T-cell (primary cell): Measurements from ENCODE around the gene PRR5L. TPM values are rescaled to one million over a fixed set of nuclear protein-coding genes. Genes with fewer than 3 reads are reported as not detected.

Experiments
- ATAC-seq, 4 experiments: fragments of 200-7000 bp in 3 of 4; fragments of 150-1000 bp in 1 of 4; cut with Tn5 transposase; replicated peaks in 1 of 4; 1 replicate in 3 of 4; 2 replicates in 1 of 4; pipeline ENCODE4 v1.10.0; 2021; ENCODE audit warnings: moderate library complexity in 3 of 4, mild to moderate bottlenecking in 2 of 4, moderate number of reproducible peaks in 1 of 4
- CTCF ChIA-PET, 2 donors: fragments of 300-600 bp; sonication (Branson Sonifier 250); formaldehyde crosslinking; loops; one replicate each; lab custom pipeline; 2022; ENCODE audit warnings: antibody characterized with exemption in 2 of 2; lab: Charles Lee
- POLR2A ChIA-PET, 2 donors: fragments of 300-600 bp; sonication (Branson Sonifier 250); formaldehyde crosslinking; loops; one replicate each; lab custom pipeline; 2022; ENCODE audit warnings: antibody characterized with exemption in 2 of 2; lab: Charles Lee
- DNase-seq, 35 experiments: peaks; one replicate each; pipeline versions ENCODE4 v3.0.0 to v3.0.0-alpha.2; 2013 to 2023
- H3K27ac ChIP-seq: one replicate; pipeline ENCODE4 v1.5.1; 2013; ENCODE audit warnings: low read length
- H3K27me3 ChIP-seq, 2 experiments: replicated peaks in 1 of 2; 1 replicate in 1 of 2; 2 replicates in 1 of 2; pipeline versions ENCODE4 v1.6.1 to v1.7.0; 2013; ENCODE audit warnings: low read length in 1 of 2, mixed read lengths in 1 of 2; ENCODE audit not compliant: control insufficient read depth in 2 of 2, insufficient read depth in 2 of 2; ENCODE audit errors: extremely low read depth in 1 of 2
- H3K36me3 ChIP-seq, 2 donors: 1 replicate in 1 of 2; 2 replicates in 1 of 2; pipeline versions ENCODE4 v1.6.1 to v1.7.0; 2013; ENCODE audit warnings: low read length in 1 of 2; ENCODE audit not compliant: control insufficient read depth in 2 of 2, insufficient read depth in 1 of 2; ENCODE audit errors: extremely low read depth in 1 of 2
- H3K4me1 ChIP-seq, 2 experiments: 1 replicate in 1 of 2; 2 replicates in 1 of 2; pipeline versions ENCODE4 v1.6.1 to v1.7.0; 2013; ENCODE audit warnings: low read length in 2 of 2, mixed read lengths in 1 of 2; ENCODE audit not compliant: insufficient read depth in 2 of 2, control insufficient read depth in 1 of 2; ENCODE audit errors: extremely low read depth in 1 of 2
- H3K4me3 ChIP-seq, 2 donors: 1 replicate in 1 of 2; 2 replicates in 1 of 2; pipeline versions ENCODE4 v1.5.1 to v1.7.0; 2013; ENCODE audit warnings: mild to moderate bottlenecking in 2 of 2, low read length in 1 of 2, moderate library complexity in 1 of 2; ENCODE audit not compliant: control insufficient read depth in 1 of 2; ENCODE audit errors: extremely low read depth in 1 of 2
- H3K9me3 ChIP-seq: 2 replicates; pipeline ENCODE4 v1.7.0; 2013
- H3K27ac Mint-ChIP-seq, 2 donors: one replicate each; pipeline ENCODE4 v1.8.0; 2020 to 2021; ENCODE audit warnings: mild to moderate bottlenecking in 2 of 2, mixed read lengths in 2 of 2
- H3K27me3 Mint-ChIP-seq, 2 donors: one replicate each; pipeline ENCODE4 v1.8.0; 2021 to 2022; ENCODE audit warnings: mixed read lengths in 2 of 2
- H3K36me3 Mint-ChIP-seq: one replicate; pipeline ENCODE4 v1.8.0; 2021; ENCODE audit warnings: mixed read lengths
- H3K4me1 Mint-ChIP-seq, 3 donors: one replicate each; pipeline ENCODE4 v1.8.0; 2020 to 2022; ENCODE audit warnings: mixed read lengths in 3 of 3, mild to moderate bottlenecking in 1 of 3
- H3K4me3 Mint-ChIP-seq, 3 donors: one replicate each; pipeline ENCODE4 v1.8.0; 2020 to 2022; ENCODE audit warnings: mild to moderate bottlenecking in 3 of 3, mixed read lengths in 3 of 3, moderate library complexity in 3 of 3
- H3K9me3 Mint-ChIP-seq, 3 donors: one replicate each; pipeline ENCODE4 v1.8.0; 2020 to 2022; ENCODE audit warnings: mixed read lengths in 3 of 3
- WGBS: methylation state at CpG from one replicate; pipeline ENCODE4 v1.1.5; 2013; ENCODE audit warnings: missing lambda C conversion rate; ENCODE audit not compliant: insufficient coverage; 5-methylcytosine and 5-hydroxymethylcytosine counted together
- total RNA-seq, 35 experiments: library from RNA in 6 of 35; stranded (reverse) in 6 of 35; fragments of 120-200 nt in 1 of 35; gene quantifications; one replicate each; pipeline versions ENCODE4 v1.2.1 to v1.2.4 and lab custom pipeline; 2013 to 2026

PRR5L gene
- total RNA-seq (10 to 100 TPM; 22.3 to 64.0 (median 31.3) TPM), total RNA-seq (lab: John Stamatoyannopoulos, UW) (9.2 to 92.6 (median 29.2) reads per million in 29 experiments)
- 59.8 TPM for total RNA-seq (2013)

GRCh38 chr11:36295926-36296325 lies at the start of gene PRR5L:
PRR5L (plus strand) TSS chr11:36296288; CDS start chr11:36401122, 104,834 bp downstream.
- ChIA-PET CTCF (interaction anchor here in 1 of 2 donors (1.5 kb wide), 1 partner anchor 197 kb away, joined by 5 read pairs; no protein-coding TSS in a partner anchor), POLR2A (no interaction called here)
- DNase-seq (no peak), ATAC-seq (no peak)
- H3K4me3 Mint-ChIP-seq: no peak within 1 kb of the TSS
- Histone ChIP-seq H3K4me3 (no peak within 1 kb of the TSS), H3K9me3 (no peaks in the 10 kb centered on the region), H3K27me3 (peaks cover 0 to 2% of the 10 kb centered on the region in 2 experiments), H3K36me3 (no peaks in the 10 kb centered on the region), H3K4me1 (no peaks in the 10 kb centered on the region), H3K27ac (no peak within 1 kb of the TSS)
- H3K36me3 Mint-ChIP-seq: no peaks in the 10 kb centered on the region
- H3K27ac Mint-ChIP-seq: no peak within 1 kb of the TSS
- no peaks in the 10 kb centered on the region for H3K9me3 Mint-ChIP-seq
- peaks cover 0 to 5% of the 10 kb centered on the region in 2 donors for H3K27me3 Mint-ChIP-seq
- peaks cover 0 to 3% (median 0%) of the 10 kb centered on the region in 3 donors for H3K4me1 Mint-ChIP-seq
- WGBS: no CpG with 5 or more reads among the region's 3 CpGs

DNA sequence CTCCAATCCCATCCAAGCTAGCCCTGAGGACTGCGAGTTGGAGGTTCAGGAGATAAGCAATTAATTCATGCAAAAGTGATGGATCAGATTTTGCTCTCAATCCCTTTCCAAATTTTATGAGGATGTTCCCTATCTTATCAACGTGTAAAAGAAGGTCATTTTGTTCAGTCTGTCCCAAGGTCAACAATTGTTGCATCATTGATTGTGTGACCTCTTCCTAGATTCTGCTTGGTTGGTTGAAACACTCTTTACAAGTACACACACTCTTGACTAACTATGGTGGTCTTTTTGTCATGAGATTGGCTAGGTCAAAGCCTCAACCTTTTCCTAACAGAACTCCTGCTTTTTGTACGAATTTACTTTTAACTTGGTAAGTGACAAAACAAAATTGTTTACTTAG lies 48.6 kb upstream of the PRR5L start:
- Histone ChIP-seq H3K27ac (no peak overlapping the region), H3K4me3 (no peak overlapping the region), H3K9me3 (no peaks in the 10 kb centered on the region), H3K27me3 (peaks cover 0 to 12% of the 10 kb centered on the region in 2 experiments), H3K36me3 (no peaks in the 10 kb centered on the region), H3K4me1 (no peaks in the 10 kb centered on the region)
- H3K4me3 Mint-ChIP-seq: no peak overlapping the region
- H3K4me1 Mint-ChIP-seq: no peaks in the 10 kb centered on the region
- POLR2A ChIA-PET: no interaction called here
- peaks cover 35 to 70% of the 10 kb centered on the region in 2 donors for H3K27me3 Mint-ChIP-seq
- WGBS: 60% methylated on average over 1 of the region's 3 CpGs
- H3K9me3 Mint-ChIP-seq: no peaks in the 10 kb centered on the region
- no peaks in the 10 kb centered on the region for H3K36me3 Mint-ChIP-seq
- CTCF ChIA-PET: no interaction called here
- H3K27ac Mint-ChIP-seq: no peak overlapping the region
- no peak for DNase-seq
- no peak for ATAC-seq

- WGBS: 76% methylated on average over 2 of the region's 4 CpGs
- ATAC-seq (no peak), DNase-seq (no peak)
- Histone ChIP-seq H3K27me3 (peaks cover 0 to 10% of the 10 kb centered on the region in 2 experiments), H3K27ac (no peak overlapping the region), H3K36me3 (no peaks in the 10 kb centered on the region), H3K9me3 (no peaks in the 10 kb centered on the region), H3K4me3 (no peak overlapping the region), H3K4me1 (no peaks in the 10 kb centered on the region)
- peaks cover 31 to 70% of the 10 kb centered on the region in 2 donors for H3K27me3 Mint-ChIP-seq
- H3K4me3 Mint-ChIP-seq: no peak overlapping the region
- no peaks in the 10 kb centered on the region for H3K9me3 Mint-ChIP-seq
- no peaks in the 10 kb centered on the region for H3K4me1 Mint-ChIP-seq
- ChIA-PET POLR2A (no interaction called here), CTCF (no interaction called here)
- no peak overlapping the region for H3K27ac Mint-ChIP-seq
- no peaks in the 10 kb centered on the region for H3K36me3 Mint-ChIP-seq
Observed at GRCh38 chr11:36248436-36248835, 47.7 kb upstream of the PRR5L start.

DNA sequence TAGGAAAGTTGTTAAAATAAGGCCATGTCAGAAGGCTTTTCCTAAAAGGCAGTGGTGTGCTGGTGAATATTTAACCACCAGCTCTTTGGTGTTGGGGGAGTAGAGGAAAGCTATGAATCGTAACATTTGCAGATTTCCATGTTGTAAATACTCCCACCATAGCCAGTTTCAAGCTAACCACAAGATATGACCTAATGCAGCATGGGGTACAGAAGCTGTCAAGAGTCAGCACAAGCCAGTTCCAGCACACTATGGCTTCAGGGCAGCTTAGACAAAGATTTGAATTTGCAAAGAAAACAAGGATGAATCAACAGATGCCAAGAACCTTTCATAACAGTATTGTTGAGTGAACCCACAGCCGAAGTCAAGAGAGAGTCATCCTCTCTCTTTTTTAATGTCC lies 46.8 kb upstream of the PRR5L start:
- H3K27ac Mint-ChIP-seq: no peak overlapping the region
- CTCF ChIA-PET: interaction anchor here (0.5 to 0.6 kb wide), 3 partner anchors 16 to 418 kb away, joined by 3 to 8 read pairs (median 6); no protein-coding TSS in a partner anchor
- H3K36me3 Mint-ChIP-seq: no peaks in the 10 kb centered on the region
- POLR2A ChIA-PET: no interaction called here
- H3K4me3 Mint-ChIP-seq: no peak overlapping the region
- H3K4me3 ChIP-seq: no peak overlapping the region
- H3K4me1 Mint-ChIP-seq: no peaks in the 10 kb centered on the region
- ATAC-seq: no peak
- peaks cover 32 to 66% of the 10 kb centered on the region in 2 donors for H3K27me3 Mint-ChIP-seq
- H3K27me3 ChIP-seq: peaks cover 0 to 7% of the 10 kb centered on the region in 2 experiments
- H3K9me3 Mint-ChIP-seq: no peaks in the 10 kb centered on the region
- no peaks in the 10 kb centered on the region for H3K36me3 ChIP-seq
- H3K4me1 ChIP-seq: no peaks in the 10 kb centered on the region
- no CpG with 5 or more reads among the region's 2 CpGs for WGBS
- no peak overlapping the region for H3K27ac ChIP-seq
- no peaks in the 10 kb centered on the region for H3K9me3 ChIP-seq
- no peak for DNase-seq

DNA sequence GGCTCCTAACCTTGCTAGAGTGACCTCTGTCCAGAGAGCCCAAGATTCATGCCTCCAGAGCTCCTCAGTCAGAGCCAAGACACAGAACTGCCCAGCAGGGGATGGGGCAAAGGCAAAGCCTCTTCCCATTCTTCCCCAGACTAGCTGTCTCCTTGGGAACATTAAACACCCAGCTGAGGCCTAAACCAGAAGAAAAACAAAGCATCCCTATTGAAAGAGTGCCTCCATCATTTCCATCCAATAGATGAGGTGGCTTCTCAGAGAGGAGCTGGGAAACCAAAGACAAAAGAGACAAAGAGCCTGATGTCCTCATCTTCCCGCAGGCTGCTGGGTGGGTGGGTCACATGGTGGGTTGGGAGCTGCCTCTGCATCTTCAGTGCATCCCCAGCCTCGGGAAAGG lies 44.3 kb upstream of the PRR5L start:
- H3K4me1 ChIP-seq: no peaks in the 10 kb centered on the region
- DNase-seq (no peak), ATAC-seq (no peak)
- Mint-ChIP-seq H3K9me3 (no peaks in the 10 kb centered on the region), H3K27me3 (peaks cover 30 to 47% of the 10 kb centered on the region in 2 donors), H3K36me3 (no peaks in the 10 kb centered on the region), H3K4me3 (no peak overlapping the region), H3K27ac (no peak overlapping the region), H3K4me1 (no peaks in the 10 kb centered on the region)
- ChIA-PET POLR2A (no interaction called here), CTCF (no interaction called here)
- H3K9me3 ChIP-seq: no peaks in the 10 kb centered on the region
- H3K27me3 ChIP-seq: peaks cover 0 to 9% of the 10 kb centered on the region in 2 experiments
- WGBS: 40% methylated on average over 1 of the region's 2 CpGs
- no peak overlapping the region for H3K4me3 ChIP-seq
- no peaks in the 10 kb centered on the region for H3K36me3 ChIP-seq
- H3K27ac ChIP-seq: no peak overlapping the region

GRCh38 chr11:36253238-36253637 lies 42.9 kb upstream of the PRR5L start:
- H3K27ac Mint-ChIP-seq: no peak overlapping the region
- no peaks in the 10 kb centered on the region for H3K4me1 Mint-ChIP-seq
- ChIA-PET CTCF (no interaction called here), POLR2A (no interaction called here)
- H3K9me3 Mint-ChIP-seq: no peaks in the 10 kb centered on the region
- no peak overlapping the region for H3K4me3 ChIP-seq
- H3K27ac ChIP-seq: no peak overlapping the region
- 70% methylated on average over 5 of the region's 5 CpGs for WGBS
- no peaks in the 10 kb centered on the region for H3K36me3 Mint-ChIP-seq
- no peak overlapping the region for H3K4me3 Mint-ChIP-seq
- H3K9me3 ChIP-seq: no peaks in the 10 kb centered on the region
- DNase-seq: no peak
- no peaks in the 10 kb centered on the region for H3K36me3 ChIP-seq
- ATAC-seq: no peak
- peaks cover 0 to 16% of the 10 kb centered on the region in 2 experiments for H3K27me3 ChIP-seq
- H3K4me1 ChIP-seq: no peaks in the 10 kb centered on the region
- peaks cover 36 to 41% of the 10 kb centered on the region in 2 donors for H3K27me3 Mint-ChIP-seq
